CD14-positive monocyte (primary cell): Measurements from ENCODE around the gene HERPUD2. TPM values are rescaled to one million over a fixed set of nuclear protein-coding genes. Genes with fewer than 3 reads are reported as not detected.

Experiments used
- DNase-seq, 3 donors: peaks; one replicate each; pipeline ENCODE4 v3.0.0-alpha.2; 2011 to 2022
- H2AFZ ChIP-seq: 2 replicates; pipeline ENCODE4 v1.6.0; 2012; ENCODE audit warnings: mild to moderate bottlenecking, low read depth, low read length, inconsistent platforms; ENCODE audit not compliant: insufficient read depth, poor library complexity, severe bottlenecking
- H3K27ac ChIP-seq, 2 donors: 1 replicate in 1 of 2; 2 replicates in 1 of 2; pipeline ENCODE4 v1.5.1; 2012 to 2013; ENCODE audit warnings: low read length in 2 of 2, control low read depth in 1 of 2, inconsistent platforms in 1 of 2, low read depth in 1 of 2, mild to moderate bottlenecking in 1 of 2
- H3K27me3 ChIP-seq, 2 donors: one replicate each; pipeline versions ENCODE4 v1.6.0 to v1.6.1; 2011 to 2013; ENCODE audit warnings: low read length in 2 of 2; ENCODE audit not compliant: control insufficient read depth in 2 of 2, insufficient read depth in 2 of 2
- H3K36me3 ChIP-seq, 2 donors: replicated peaks in 1 of 2; 1 replicate in 1 of 2; 2 replicates in 1 of 2; pipeline versions ENCODE4 v1.5.1 to v1.6.1; 2012 to 2013; ENCODE audit warnings: low read length in 2 of 2, control low read depth in 1 of 2, inconsistent platforms in 1 of 2, mild to moderate bottlenecking in 1 of 2; ENCODE audit not compliant: insufficient read depth in 2 of 2, control insufficient read depth in 1 of 2
- H3K4me1 ChIP-seq, 2 donors: 1 replicate in 1 of 2; 2 replicates in 1 of 2; pipeline versions ENCODE4 v1.5.1 to v1.6.1; 2012 to 2013; ENCODE audit warnings: low read length in 2 of 2, control low read depth in 1 of 2, inconsistent platforms in 1 of 2, mild to moderate bottlenecking in 1 of 2, moderate library complexity in 1 of 2; ENCODE audit not compliant: insufficient read depth in 2 of 2, control insufficient read depth in 1 of 2
- H3K4me2 ChIP-seq: replicated peaks from 2 replicates; pipeline ENCODE3; 2012; ENCODE audit warnings: low read length, moderate library complexity, mild to moderate bottlenecking; ENCODE audit not compliant: poor library complexity, severe bottlenecking; ENCODE audit errors: extremely low read depth
- H3K4me3 ChIP-seq, 3 experiments: fragments of 200-600 bp in 1 of 3; sonication (generic) in 1 of 3; replicated peaks in 1 of 3; 1 replicate in 2 of 3; 2 replicates in 1 of 3; pipeline ENCODE4 v1.5.1; 2011 to 2013; ENCODE audit warnings: low read length in 3 of 3, mild to moderate bottlenecking in 3 of 3, control low read depth in 2 of 3, low read depth in 2 of 3, inconsistent platforms in 1 of 3, moderate library complexity in 1 of 3
- H3K79me2 ChIP-seq: 2 replicates; pipeline ENCODE4 v1.6.0; 2012; ENCODE audit warnings: mild to moderate bottlenecking, control low read depth, inconsistent platforms, low read length, moderate library complexity; ENCODE audit not compliant: insufficient read depth
- H3K9ac ChIP-seq: 2 replicates; pipeline ENCODE4 v1.6.0; 2017; ENCODE audit warnings: low read length, mild to moderate bottlenecking; ENCODE audit not compliant: insufficient read depth, poor library complexity, severe bottlenecking
- H3K9me3 ChIP-seq, 2 donors: replicated peaks in 1 of 2; 1 replicate in 1 of 2; 2 replicates in 1 of 2; pipeline versions ENCODE4 v1.5.1 to v1.6.1; 2012 to 2013; ENCODE audit warnings: low read length in 2 of 2, control low read depth in 1 of 2; ENCODE audit not compliant: control insufficient read depth in 1 of 2, insufficient read depth in 1 of 2
- H4K20me1 ChIP-seq: 2 replicates; pipeline ENCODE4 v1.6.0; 2012; ENCODE audit warnings: mild to moderate bottlenecking, low read length, control low read depth, moderate library complexity; ENCODE audit not compliant: insufficient read depth
- H3K27ac Mint-ChIP-seq, 7 donors: one replicate each; pipeline ENCODE4 v1.8.0; 2020; ENCODE audit warnings: mild to moderate bottlenecking in 7 of 7, mixed read lengths in 7 of 7, moderate library complexity in 6 of 7, inconsistent platforms in 2 of 7
- H3K27me3 Mint-ChIP-seq, 3 donors: one replicate each; pipeline ENCODE4 v1.8.0; 2021 to 2022; ENCODE audit warnings: low read depth in 3 of 3, mild to moderate bottlenecking in 3 of 3, mixed read lengths in 3 of 3, moderate library complexity in 3 of 3, inconsistent platforms in 1 of 3
- H3K36me3 Mint-ChIP-seq, 2 donors: one replicate each; pipeline ENCODE4 v1.8.0; 2020; ENCODE audit warnings: mixed read lengths in 2 of 2, inconsistent platforms in 1 of 2, mild to moderate bottlenecking in 1 of 2
- H3K4me1 Mint-ChIP-seq: one replicate; pipeline ENCODE4 v1.8.0; 2020; ENCODE audit warnings: mild to moderate bottlenecking, mixed read lengths
- H3K4me3 Mint-ChIP-seq, 2 donors: one replicate each; pipeline ENCODE4 v1.8.0; 2020; ENCODE audit warnings: mild to moderate bottlenecking in 2 of 2, mixed read lengths in 2 of 2, moderate library complexity in 1 of 2
- H3K9me3 Mint-ChIP-seq, 7 donors: one replicate each; pipeline ENCODE4 v1.8.0; 2020 to 2022; ENCODE audit warnings: mixed read lengths in 7 of 7, mild to moderate bottlenecking in 6 of 7, moderate library complexity in 6 of 7, inconsistent platforms in 2 of 7
- WGBS: methylation state at CpG from one replicate; pipeline ENCODE4 v1.1.5; 2013; ENCODE audit warnings: missing lambda C conversion rate; ENCODE audit not compliant: insufficient coverage; 5-methylcytosine and 5-hydroxymethylcytosine counted together
- intact Hi-C, 2 donors: fragments of 100-400 bp; cut with micrococcal nuclease; formaldehyde crosslinking; loops; one replicate each; pipeline versions ENCODE4 v1.15.0 to v1.15.1; 2023
- polyA plus RNA-seq, 3 donors: library from polyadenylated mRNA; depleted of rRNA in 1 of 3; unstranded in 2 of 3; stranded (reverse) in 1 of 3; fragments of 300-500 nt in 2 of 3; fragments of >200 nt in 1 of 3; fragmentation: Illumina TruSeq in 2 of 3; gene quantifications; 1 replicate in 2 of 3; 2 replicates in 1 of 3; pipeline ENCODE4 v1.2.3, GENCODE V29; 2012 to 2021
- TF ChIP-seq, protein P1 (sequence below): fragments of 200-600 bp; IDR thresholded peaks from one replicate; pipeline ENCODE4 v1.8.0; 2022; ENCODE audit warnings: antibody characterized with exemption, mild to moderate bottlenecking

Gene HERPUD2
- polyA plus RNA-seq, 3 donors, result 36.1 to 40.9 (median 36.4) TPM

- no peaks in the 10 kb centered on the region for H3K79me2 ChIP-seq
- H3K4me1 Mint-ChIP-seq, result peaks cover under 1% of the 10 kb centered on the region
- TF ChIP-seq, protein P1, sequence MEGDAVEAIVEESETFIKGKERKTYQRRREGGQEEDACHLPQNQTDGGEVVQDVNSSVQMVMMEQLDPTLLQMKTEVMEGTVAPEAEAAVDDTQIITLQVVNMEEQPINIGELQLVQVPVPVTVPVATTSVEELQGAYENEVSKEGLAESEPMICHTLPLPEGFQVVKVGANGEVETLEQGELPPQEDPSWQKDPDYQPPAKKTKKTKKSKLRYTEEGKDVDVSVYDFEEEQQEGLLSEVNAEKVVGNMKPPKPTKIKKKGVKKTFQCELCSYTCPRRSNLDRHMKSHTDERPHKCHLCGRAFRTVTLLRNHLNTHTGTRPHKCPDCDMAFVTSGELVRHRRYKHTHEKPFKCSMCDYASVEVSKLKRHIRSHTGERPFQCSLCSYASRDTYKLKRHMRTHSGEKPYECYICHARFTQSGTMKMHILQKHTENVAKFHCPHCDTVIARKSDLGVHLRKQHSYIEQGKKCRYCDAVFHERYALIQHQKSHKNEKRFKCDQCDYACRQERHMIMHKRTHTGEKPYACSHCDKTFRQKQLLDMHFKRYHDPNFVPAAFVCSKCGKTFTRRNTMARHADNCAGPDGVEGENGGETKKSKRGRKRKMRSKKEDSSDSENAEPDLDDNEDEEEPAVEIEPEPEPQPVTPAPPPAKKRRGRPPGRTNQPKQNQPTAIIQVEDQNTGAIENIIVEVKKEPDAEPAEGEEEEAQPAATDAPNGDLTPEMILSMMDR, result no peak
- H3K27me3 Mint-ChIP-seq, result peaks cover 0 to 8% (median 7%) of the 10 kb centered on the region in 3 donors
- no peaks in the 10 kb centered on the region for H3K27me3 ChIP-seq
- H3K27ac Mint-ChIP-seq, result no peak overlapping the region
- H4K20me1 ChIP-seq, result no peaks in the 10 kb centered on the region
- no peaks in the 10 kb centered on the region for H3K9me3 ChIP-seq
- H2AFZ ChIP-seq, result no peak overlapping the region
- H3K27ac ChIP-seq, result no peak overlapping the region
- H3K36me3 Mint-ChIP-seq, result no peaks in the 10 kb centered on the region
- intact Hi-C loops, result no loop called here
- DNase-seq, result no peak
- no peaks in the 10 kb centered on the region for H3K36me3 ChIP-seq
- no peak overlapping the region for H3K4me3 Mint-ChIP-seq
- H3K4me2 ChIP-seq, result no peak overlapping the region
- H3K9ac ChIP-seq, result no peak overlapping the region
- peaks cover 0 to 7% (median 0%) of the 10 kb centered on the region in 7 donors for H3K9me3 Mint-ChIP-seq
- H3K4me3 ChIP-seq, result no peak overlapping the region
- no peaks in the 10 kb centered on the region for H3K4me1 ChIP-seq
Observed at GRCh38 chr7:35604595-35604994, 90.3 kb downstream of the HERPUD2 start.

DNA sequence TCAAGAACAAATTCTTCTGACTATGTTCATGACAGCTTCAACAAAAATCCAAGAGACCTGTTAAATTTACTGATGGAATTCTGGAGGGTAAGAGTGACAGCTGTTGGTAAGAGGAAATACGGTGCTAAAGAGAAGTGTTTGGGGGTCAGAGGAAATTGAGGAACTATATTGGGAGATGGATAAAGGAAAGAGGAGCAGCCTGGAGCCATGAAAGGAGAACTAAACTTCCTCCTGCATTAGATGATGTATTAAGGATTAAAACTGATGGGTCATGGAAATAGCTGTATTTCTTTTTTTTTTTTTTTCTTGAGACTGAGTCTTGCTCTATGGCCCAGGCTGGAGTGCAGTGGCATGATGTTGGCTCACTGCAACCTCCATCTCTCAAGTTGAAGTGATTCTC is 95.3 kb downstream of the HERPUD2 start:
- H3K4me1 ChIP-seq, result peaks cover 5 to 7% of the 10 kb centered on the region in 2 donors
- DNase-seq, result no peak
- WGBS, result no CpG with 5 or more reads among the region's 1 CpG

More for the DNA sequence above, 95.3 kb downstream of the HERPUD2 start:
- Mint-ChIP-seq H3K36me3 (no peaks in the 10 kb centered on the region), H3K4me3 (no peak overlapping the region), H3K27ac (no peak overlapping the region), H3K27me3 (peaks cover 0 to 6% (median 0%) of the 10 kb centered on the region in 3 donors), H3K4me1 (peaks cover 10% of the 10 kb centered on the region), H3K9me3 (peaks cover 0 to 6% (median 0%) of the 10 kb centered on the region in 7 donors)
- Histone ChIP-seq H3K79me2 (no peaks in the 10 kb centered on the region), H3K9ac (no peak overlapping the region), H3K4me3 (no peak overlapping the region), H3K36me3 (no peaks in the 10 kb centered on the region), H3K27me3 (no peaks in the 10 kb centered on the region), H2AFZ (no peak overlapping the region), H3K9me3 (no peaks in the 10 kb centered on the region), H3K4me2 (no peak overlapping the region), H4K20me1 (no peaks in the 10 kb centered on the region), H3K27ac (no peak overlapping the region)
- intact Hi-C loops, result no loop called here
- TF ChIP-seq, protein P1, result no peak
